Measurements from ENCODE around the gene FAHD1. TPM values are rescaled to one million over a fixed set of nuclear protein-coding genes. Genes with fewer than 3 reads are reported as not detected.

FAHD1 gene
- total and polyA plus RNA-seq, 9 of the 15 experiments (the other 6 are each of a cell fraction or from before 2014, with no cell fraction given), result 2.2 to 20.9 (median 10.7) TPM

- H3K9ac ChIP-seq (ENCODE audit: insufficient read depth in 1 of 2, low read depth in 2 of 2, low read length in 2 of 2), result no peak overlapping the region
- no peaks in the 10 kb centered on the region; the same call in 1 of the 2 replicates for H4K20me1 ChIP-seq (replicated peaks; ENCODE audit: control insufficient read depth, insufficient read depth, low read length)
- no peak overlapping the region for H3K27ac ChIP-seq (ENCODE audit: extremely low read depth, low read depth, low read length)
- ChIA-PET POLR2A (no interaction called here), CTCF (ENCODE audit: low intra/inter-chr PET ratio) (no interaction called here)
- H3K4me1 ChIP-seq (replicated peaks in 1 of 2; ENCODE audit: control insufficient read depth in 2 of 2, insufficient read depth in 2 of 2, low read length in 2 of 2), result peaks cover 2 to 77% of the 10 kb centered on the region in 2 experiments; a peak in 3 of 5 replicates
- H3K9me3 ChIP-seq (replicated peaks; ENCODE audit: control insufficient read depth, insufficient read depth, low read depth, low read length), result no peaks in the 10 kb centered on the region
- no peaks in the 10 kb centered on the region for H3K9me1 ChIP-seq (ENCODE audit: control insufficient read depth, insufficient read depth, low read length)
- H2AFZ ChIP-seq (ENCODE audit: low read depth, low read length), result no peak overlapping the region
- 77% methylated on average over 3 of the region's 6 CpGs for WGBS (ENCODE audit: insufficient coverage, low coverage, missing lambda C conversion rate)
- no peak for DNase-seq (ENCODE audit: extremely low read depth in 1 of 4, low spot score in 3 of 4)
- H3K4me3 ChIP-seq, result no peak overlapping the region
- no peak for FAIRE-seq
- ATAC-seq, result no peak
- TF ChIP-seq POLR2G (IDR thresholded peaks at IDR 0.05; ENCODE audit: low read depth, low read length) (peak; percentile 20; the same call in 1 of the 2 replicates), MAX (CRISPR knock-in tag; IDR thresholded peaks at IDR 0.05) (no peak)
- TF ChIP-seq, protein P1, sequence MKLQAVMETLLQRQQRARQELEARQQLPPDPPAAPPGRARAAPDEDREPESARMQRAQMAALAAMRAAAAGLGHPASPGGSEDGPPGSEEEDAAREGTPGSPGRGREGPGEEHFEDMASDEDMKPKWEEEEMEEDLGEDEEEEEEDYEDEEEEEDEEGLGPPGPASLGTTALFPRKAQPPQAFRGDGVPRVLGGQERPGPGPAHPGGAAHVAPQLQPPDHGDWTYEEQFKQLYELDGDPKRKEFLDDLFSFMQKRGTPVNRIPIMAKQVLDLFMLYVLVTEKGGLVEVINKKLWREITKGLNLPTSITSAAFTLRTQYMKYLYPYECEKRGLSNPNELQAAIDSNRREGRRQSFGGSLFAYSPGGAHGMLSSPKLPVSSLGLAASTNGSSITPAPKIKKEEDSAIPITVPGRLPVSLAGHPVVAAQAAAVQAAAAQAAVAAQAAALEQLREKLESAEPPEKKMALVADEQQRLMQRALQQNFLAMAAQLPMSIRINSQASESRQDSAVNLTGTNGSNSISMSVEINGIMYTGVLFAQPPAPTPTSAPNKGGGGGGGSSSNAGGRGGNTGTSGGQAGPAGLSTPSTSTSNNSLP (IDR thresholded peaks at IDR 0.05; ENCODE audit: borderline replicate concordance, low read depth, low read length), result no peak
- H3K27me3 ChIP-seq (ENCODE audit: control insufficient read depth in 2 of 2, insufficient read depth in 2 of 2, low read length in 2 of 2), result no peaks in the 10 kb centered on the region
- intact Hi-C loops (cut with micrococcal nuclease), result no loop called here
- BruUV-seq (replicated peaks), result no TSS peak
- in situ Hi-C loops (cut with MboI), result no loop called here
- H3K36me3 ChIP-seq (ENCODE audit: control insufficient read depth, insufficient read depth, low read length), result peaks cover 59% of the 10 kb centered on the region; the same call in 1 of the 3 replicates
- no peak overlapping the region for H3K4me2 ChIP-seq (ENCODE audit: insufficient read depth, low read length)
- H3K79me2 ChIP-seq (ENCODE audit: control insufficient read depth, insufficient read depth, low read length), result peaks cover 46% of the 10 kb centered on the region
These were observed 40.0 kb upstream of the FAHD1 start for GRCh38 chr16:1787056-1787321.

All from K562 (cell line).